GM12878 (cell line): Measurements from ENCODE around the gene LMBRD1. TPM values are rescaled to one million over a fixed set of nuclear protein-coding genes. Genes with fewer than 3 reads are reported as not detected.

Experiments
- ATF7 ChIP-seq: fragments of 450-650 bp; IDR thresholded peaks from 2 replicates; pipeline ENCODE4 v1.6.1; 2016; ENCODE audit warnings: low read depth, mild to moderate bottlenecking
- BCL3 ChIP-seq: IDR thresholded peaks from 2 replicates; pipeline ENCODE4 v1.6.1; 2011; ENCODE audit warnings: borderline replicate concordance, low read depth, mild to moderate bottlenecking, moderate library complexity, low read length; ENCODE audit not compliant: insufficient read depth, poor library complexity, severe bottlenecking
- BRCA1 ChIP-seq: IDR thresholded peaks from 2 replicates; pipeline ENCODE4 v1.6.1; 2011; ENCODE audit warnings: low read depth, low read length, improper control_type of control experiment
- CBX3 ChIP-seq: fragments of 200-600 bp; sonication (generic); IDR thresholded peaks from 2 replicates; pipeline ENCODE4 v1.6.1; 2016; ENCODE audit warnings: low read depth, borderline replicate concordance
- CREM ChIP-seq: IDR thresholded peaks from 2 replicates; pipeline ENCODE4 v1.6.1; 2014; ENCODE audit warnings: antibody characterized with exemption, low read depth
- EED ChIP-seq: sonication (generic); IDR thresholded peaks from 2 replicates; pipeline ENCODE4 v1.6.1; 2016; ENCODE audit warnings: antibody characterized with exemption, low read depth
- EGR1 ChIP-seq, 2 experiments: IDR thresholded peaks; 1 replicate in 1 of 2; 2 replicates in 1 of 2; pipeline ENCODE4 v1.6.1; 2011 to 2012; ENCODE audit warnings: low read depth in 2 of 2, low read length in 2 of 2, borderline replicate concordance in 1 of 2, mild to moderate bottlenecking in 1 of 2, moderate library complexity in 1 of 2
- ESRRA ChIP-seq: IDR thresholded peaks from 2 replicates; pipeline ENCODE4 v1.6.1; 2012; ENCODE audit warnings: mild to moderate bottlenecking, low read length, improper control_type of control experiment
- GABPA ChIP-seq: IDR thresholded peaks from 2 replicates; pipeline ENCODE4 v1.6.1; 2014; ENCODE audit warnings: antibody characterized with exemption, low read depth, mild to moderate bottlenecking, inconsistent platforms
- HDGF ChIP-seq: fragments of 450-650 bp; IDR thresholded peaks from 2 replicates; pipeline ENCODE4 v1.6.1; 2016; ENCODE audit warnings: antibody characterized with exemption
- JUND ChIP-seq: IDR thresholded peaks from 2 replicates; pipeline ENCODE4 v1.6.1; 2012; ENCODE audit warnings: low read depth, mild to moderate bottlenecking, low read length, improper control_type of control experiment, moderate library complexity
- KDM1A ChIP-seq: fragments of 200-600 bp; sonication (generic); IDR thresholded peaks from 2 replicates; pipeline ENCODE4 v1.6.1; 2016; ENCODE audit warnings: borderline replicate concordance
- MYC ChIP-seq: IDR thresholded peaks from 2 replicates; pipeline ENCODE4 v1.6.1; 2011; ENCODE audit warnings: mild to moderate bottlenecking, low read length, moderate library complexity, inconsistent platforms; ENCODE audit not compliant: insufficient read depth, insufficient replicate concordance, insufficient read length, severe bottlenecking
- NR2C1 ChIP-seq: fragments of 450-650 bp; IDR thresholded peaks from 2 replicates; pipeline ENCODE4 v1.6.1; 2017; ENCODE audit warnings: antibody characterized with exemption, mild to moderate bottlenecking, moderate library complexity
- PRDM15 ChIP-seq: fragments of 450-650 bp; formaldehyde crosslinking; IDR thresholded peaks from 2 replicates; pipeline ENCODE4 v1.4.0; 2020; ENCODE audit warnings: mild to moderate bottlenecking, moderate library complexity
- SIN3A ChIP-seq: IDR thresholded peaks from 2 replicates; pipeline ENCODE4 v1.6.1; 2012; ENCODE audit warnings: low read depth, low read length, improper control_type of control experiment
- SMC3 ChIP-seq: IDR thresholded peaks from 2 replicates; pipeline ENCODE4 v1.6.1; 2011; ENCODE audit warnings: low read length, improper control_type of control experiment, borderline replicate concordance
- SRF ChIP-seq, 2 experiments: IDR thresholded peaks; 2 replicates each; pipeline ENCODE4 v1.6.1; 2011; ENCODE audit warnings: low read depth in 2 of 2, low read length in 2 of 2, mild to moderate bottlenecking in 1 of 2, moderate library complexity in 1 of 2
- SUZ12 ChIP-seq: fragments of 200-600 bp; sonication (generic); IDR thresholded peaks from one replicate; pipeline ENCODE4 v1.6.1; 2018; ENCODE audit warnings: antibody characterized with exemption, mild to moderate bottlenecking; ENCODE audit not compliant: unreplicated experiment
- TAF1 ChIP-seq: IDR thresholded peaks from 2 replicates; pipeline ENCODE4 v1.6.1; 2011; ENCODE audit warnings: mild to moderate bottlenecking, low read depth, low read length, borderline replicate concordance
- ZNF592 ChIP-seq: fragments of 450-650 bp; IDR thresholded peaks from 2 replicates; pipeline ENCODE4 v1.6.1; 2017; ENCODE audit warnings: mild to moderate bottlenecking, moderate library complexity
- polyA plus RNA-seq, 11 experiments: library from polyadenylated mRNA; depleted of rRNA in 4 of 11; unstranded in 6 of 11; stranded (reverse) in 5 of 11; fragments of >200 nt; fragmentation: Nextera tagmentation in 4 of 11; fragmentation: Illumina TruSeq in 1 of 11; extraction: Ambion mirVana in 4 of 11; extraction: Trizol in 1 of 11; gene quantifications; 1 replicate in 1 of 11; 2 replicates in 10 of 11; pipeline versions ENCODE4 v1.2.1 to v1.2.3, GENCODE V29; 2011 to 2016; ENCODE audit warnings: inconsistent platforms in 2 of 11, missing spikeins in 2 of 11, low read depth in 1 of 11
- total RNA-seq, 4 experiments: library from RNA; depleted of rRNA in 3 of 4; stranded (reverse); fragments of >200 nt in 3 of 4; fragmentation: Illumina TruSeq in 1 of 4; extraction: Trizol in 1 of 4; gene quantifications; 2 replicates each; pipeline versions ENCODE4 v1.2.1 to v1.2.3, GENCODE V29; 2013 to 2021

The LMBRD1 gene
- total and polyA plus RNA-seq, 10 of the 15 experiments (the other 5 are each of a cell fraction or from before 2014, with no cell fraction given): 20.0 to 82.1 (median 27.2) TPM

GRCh38 chr6:69796642-69797390 is at the start of gene LMBRD1 (continued):
- TF ChIP-seq PRDM15 (CRISPR knock-in tag): no peak
- no peak for TF ChIP-seq ESRRA
- 0 out of 2 replicates have a peak, but pooled peaks have one; percentile 22 for TF ChIP-seq JUND
- peak; percentile 44; the same call in 1 of the 2 replicates for TF ChIP-seq SMC3
- TF ChIP-seq ATF7: peak; percentile 84
- peak; percentile 86 for TF ChIP-seq NR2C1
- no peak for TF ChIP-seq CBX3
- TF ChIP-seq TAF1: peak; percentile 94
- no peak for TF ChIP-seq EED
- no peak for TF ChIP-seq SUZ12
- peak; percentile 38; the same call in 1 of the 2 replicates for TF ChIP-seq HDGF
- no peak for TF ChIP-seq BRCA1
- no peak for TF ChIP-seq MYC
- TF ChIP-seq GABPA: no peak
- TF ChIP-seq CREM: peak; percentile 76; the same call in 1 of the 2 replicates
- TF ChIP-seq EGR1 (IDR thresholded peaks at IDR 0.05; ENCODE audit: borderline replicate concordance in 1 of 2, low read depth in 2 of 2, low read length in 2 of 2): peak; percentile 87 to 89
- peak; percentile 76; the same call in 1 of the 2 replicates for TF ChIP-seq SIN3A
- no peak for TF ChIP-seq BCL3
- TF ChIP-seq SRF (IDR thresholded peaks at IDR 0.05; ENCODE audit: low read depth in 2 of 2, low read length in 2 of 2): peak; percentile 48 to 55; a peak in 3 of 4 replicates
- TF ChIP-seq KDM1A: no peak
- no peak for TF ChIP-seq ZNF592
